Keratinocyte (primary cell): ENCODE data around the gene PRKAG2. TPM values are rescaled to one million over a fixed set of nuclear protein-coding genes. Genes with fewer than 3 reads are reported as not detected.

ENCODE experiments used
- DNase-seq: peaks from one replicate; pipeline ENCODE4 v3.0.0-alpha.2; 2011; ENCODE audit warnings: low read depth, missing footprints, low spot score
- FAIRE-seq: peaks from 2 replicates; lab custom pipeline; 2011; peaks lifted over from hg19 to GRCh38; lab: Jason Lieb, UNC
- H2AFZ ChIP-seq: 2 replicates; pipeline ENCODE4 v1.6.0; 2012; ENCODE audit warnings: low read length, control low read depth, inconsistent platforms; ENCODE audit not compliant: control insufficient read depth
- H3K27ac ChIP-seq: 2 replicates; pipeline ENCODE4 v1.5.1; 2011; ENCODE audit warnings: low read length; ENCODE audit not compliant: control insufficient read depth, insufficient read depth
- H3K27me3 ChIP-seq: 3 replicates; pipeline ENCODE4 v1.6.0; 2011; ENCODE audit warnings: low read length; ENCODE audit not compliant: control insufficient read depth, insufficient read depth; ENCODE audit errors: extremely low read depth
- H3K36me3 ChIP-seq, 2 experiments: 2 replicates in 1 of 2; 3 replicates in 1 of 2; pipeline ENCODE4 v1.5.1; 2011; ENCODE audit warnings: low read length in 2 of 2, mild to moderate bottlenecking in 1 of 2; ENCODE audit not compliant: control insufficient read depth in 2 of 2, insufficient read depth in 2 of 2; ENCODE audit errors: extremely low read depth in 1 of 2
- H3K4me1 ChIP-seq: 3 replicates; pipeline ENCODE4 v1.5.1; 2011; ENCODE audit warnings: low read length; ENCODE audit not compliant: control insufficient read depth, insufficient read depth; ENCODE audit errors: extremely low read depth
- H3K4me2 ChIP-seq: 3 replicates; pipeline ENCODE4 v1.6.0; 2011; ENCODE audit warnings: low read depth, low read length; ENCODE audit not compliant: control insufficient read depth, insufficient read depth; ENCODE audit errors: extremely low read depth
- H3K4me3 ChIP-seq, 3 experiments: fragments of 200-600 bp in 1 of 3; sonication (generic) in 1 of 3; 2 replicates in 2 of 3; 3 replicates in 1 of 3; pipeline ENCODE4 v1.5.1; 2011 to 2016; ENCODE audit warnings: low read length in 3 of 3, mild to moderate bottlenecking in 3 of 3, control low read depth in 2 of 3, inconsistent platforms in 1 of 3, low read depth in 1 of 3, mixed read lengths in 1 of 3, mixed run types in 1 of 3, moderate library complexity in 1 of 3; ENCODE audit not compliant: control insufficient read depth in 2 of 3, insufficient read depth in 2 of 3; ENCODE audit errors: extremely low read depth in 1 of 3
- H3K79me2 ChIP-seq: 2 replicates; pipeline ENCODE4 v1.6.0; 2012; ENCODE audit warnings: low read length; ENCODE audit not compliant: control insufficient read depth, insufficient read depth
- H3K9ac ChIP-seq: 3 replicates; pipeline ENCODE4 v1.6.0; 2011; ENCODE audit warnings: low read length; ENCODE audit not compliant: control insufficient read depth, insufficient read depth; ENCODE audit errors: extremely low read depth
- H3K9me1 ChIP-seq: 3 replicates; pipeline ENCODE4 v1.6.0; 2011; ENCODE audit warnings: low read length; ENCODE audit not compliant: control insufficient read depth, insufficient read depth; ENCODE audit errors: extremely low read depth
- H3K9me3 ChIP-seq: 2 replicates; pipeline ENCODE4 v1.5.1; 2012; ENCODE audit warnings: low read depth, low read length; ENCODE audit not compliant: control insufficient read depth
- H4K20me1 ChIP-seq: 3 replicates; pipeline ENCODE4 v1.6.0; 2011; ENCODE audit warnings: low read length; ENCODE audit not compliant: control insufficient read depth, insufficient read depth; ENCODE audit errors: extremely low read depth
- EZH2 ChIP-seq: IDR thresholded peaks from one replicate; pipeline ENCODE4 v1.6.1; 2012; ENCODE audit warnings: inconsistent platforms, mild to moderate bottlenecking, low read length, moderate library complexity
- dilution Hi-C: fragments of 300-500 bp; cut with MboI; formaldehyde crosslinking; loops from one replicate; pipeline ENCODE4 v1.7.0; 2020; ENCODE audit warnings: low sequenced_read_pairs; ENCODE audit not compliant: extremely low pct_ligation_motif_present
- polyA plus RNA-seq, 5 experiments: library from polyadenylated mRNA; depleted of rRNA in 3 of 5; stranded (reverse) in 3 of 5; stranded (forward) in 1 of 5; unstranded in 1 of 5; fragments of >200 nt; gene quantifications; 1 replicate in 1 of 5; 2 replicates in 3 of 5; 3 replicates in 1 of 5; pipeline versions ENCODE4 v1.2.1 to v1.2.3, GENCODE V29; 2011 to 2012; ENCODE audit warnings: missing spikeins in 2 of 5, low read depth in 1 of 5, low replicate concordance in 1 of 5
- TF ChIP-seq, protein P1 (sequence below), 3 experiments: IDR thresholded peaks in 1 of 3; conservative IDR thresholded peaks in 1 of 3; optimal IDR thresholded peaks in 1 of 3; 2 replicates in 2 of 3; 3 replicates in 1 of 3; pipeline versions ENCODE3 to v1.5.1; 2011; ENCODE audit warnings: low read length in 3 of 3, mild to moderate bottlenecking in 3 of 3, moderate library complexity in 2 of 3, control low read depth in 1 of 3, inconsistent platforms in 1 of 3; ENCODE audit not compliant: insufficient read depth in 2 of 3; ENCODE audit errors: extremely low read depth in 1 of 3

The PRKAG2 gene
- polyA plus RNA-seq, 1 donor (not counting 4 experiments of a cell fraction or from before 2014, with no cell fraction given) = 39.5 TPM

DNA sequence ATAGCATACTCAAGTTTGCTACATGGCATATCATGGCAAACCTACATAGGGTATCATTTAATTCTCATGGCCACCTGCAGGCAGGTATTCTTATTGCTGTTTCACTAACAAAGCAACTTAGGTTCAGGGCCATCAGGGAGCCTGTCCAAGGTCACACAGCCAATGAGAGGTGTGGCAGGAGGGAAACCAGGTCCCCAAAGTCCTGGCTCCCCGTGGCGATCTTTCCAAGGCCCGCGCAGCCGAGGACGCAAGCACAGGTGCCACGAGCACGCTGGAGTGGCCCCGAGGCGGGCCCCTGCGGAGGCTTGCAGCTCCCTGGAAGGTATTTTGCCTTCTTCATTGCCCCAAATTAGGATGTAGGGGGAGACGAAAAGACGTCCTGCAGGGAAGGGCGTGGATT, 20.8 kb downstream of the PRKAG2 start:
- Histone ChIP-seq H3K4me2 (no peak overlapping the region), H4K20me1 (no peaks in the 10 kb centered on the region), H3K9me1 (no peaks in the 10 kb centered on the region), H3K9me3 (no peaks in the 10 kb centered on the region), H3K9ac (no peak overlapping the region), H3K79me2 (no peaks in the 10 kb centered on the region), H2AFZ (no peak overlapping the region), H3K4me3 (no peak overlapping the region), H3K4me1 (peaks cover 5% of the 10 kb centered on the region), H3K27me3 (peaks cover 6% of the 10 kb centered on the region), H3K36me3 (no peaks in the 10 kb centered on the region), H3K27ac (no peak overlapping the region)
- dilution Hi-C loops = no loop called here
- DNase-seq (no peak), FAIRE-seq (no peak)
- no peak for TF ChIP-seq EZH2
- TF ChIP-seq, protein P1, sequence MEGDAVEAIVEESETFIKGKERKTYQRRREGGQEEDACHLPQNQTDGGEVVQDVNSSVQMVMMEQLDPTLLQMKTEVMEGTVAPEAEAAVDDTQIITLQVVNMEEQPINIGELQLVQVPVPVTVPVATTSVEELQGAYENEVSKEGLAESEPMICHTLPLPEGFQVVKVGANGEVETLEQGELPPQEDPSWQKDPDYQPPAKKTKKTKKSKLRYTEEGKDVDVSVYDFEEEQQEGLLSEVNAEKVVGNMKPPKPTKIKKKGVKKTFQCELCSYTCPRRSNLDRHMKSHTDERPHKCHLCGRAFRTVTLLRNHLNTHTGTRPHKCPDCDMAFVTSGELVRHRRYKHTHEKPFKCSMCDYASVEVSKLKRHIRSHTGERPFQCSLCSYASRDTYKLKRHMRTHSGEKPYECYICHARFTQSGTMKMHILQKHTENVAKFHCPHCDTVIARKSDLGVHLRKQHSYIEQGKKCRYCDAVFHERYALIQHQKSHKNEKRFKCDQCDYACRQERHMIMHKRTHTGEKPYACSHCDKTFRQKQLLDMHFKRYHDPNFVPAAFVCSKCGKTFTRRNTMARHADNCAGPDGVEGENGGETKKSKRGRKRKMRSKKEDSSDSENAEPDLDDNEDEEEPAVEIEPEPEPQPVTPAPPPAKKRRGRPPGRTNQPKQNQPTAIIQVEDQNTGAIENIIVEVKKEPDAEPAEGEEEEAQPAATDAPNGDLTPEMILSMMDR (optimal IDR thresholded peaks at IDR 0.05 in 1 of 3, IDR thresholded peaks at IDR 0.05 in 1 of 3, conservative IDR thresholded peaks at IDR 0.05 in 1 of 3; ENCODE audit: extremely low read depth in 1 of 3, insufficient read depth in 2 of 3, low read length in 3 of 3) = peak in 2 of 3 experiments; percentile 15 to 31

DNA sequence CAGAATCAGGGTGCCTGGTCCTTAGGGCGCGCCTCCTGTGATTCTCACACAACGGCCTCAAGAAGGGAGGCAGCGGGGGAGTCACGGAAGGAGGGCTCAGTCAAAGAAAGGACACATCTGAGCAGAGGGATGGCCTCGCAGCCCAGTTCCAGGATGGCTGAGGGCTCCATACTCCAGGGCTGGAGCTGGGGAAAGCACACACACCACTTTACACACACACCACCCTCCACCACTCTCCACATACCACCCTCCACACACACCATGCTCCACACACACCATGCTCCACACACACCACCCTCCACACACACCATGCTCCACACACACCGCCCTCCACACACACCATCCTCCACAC, 22.2 kb downstream of the PRKAG2 start:
- dilution Hi-C loops = no loop called here
- Histone ChIP-seq H3K4me3 (no peak overlapping the region), H3K9me1 (no peaks in the 10 kb centered on the region), H3K79me2 (no peaks in the 10 kb centered on the region), H3K9ac (no peak overlapping the region), H3K9me3 (no peaks in the 10 kb centered on the region), H2AFZ (no peak overlapping the region), H3K27ac (no peak overlapping the region), H3K4me2 (no peak overlapping the region), H3K4me1 (peaks cover 9% of the 10 kb centered on the region), H3K27me3 (peaks cover 6% of the 10 kb centered on the region), H4K20me1 (no peaks in the 10 kb centered on the region), H3K36me3 (no peaks in the 10 kb centered on the region)
- no peak for FAIRE-seq
- no peak for DNase-seq
- no peak for TF ChIP-seq EZH2
- TF ChIP-seq, protein P1 (optimal IDR thresholded peaks at IDR 0.05 in 1 of 3, IDR thresholded peaks at IDR 0.05 in 1 of 3, conservative IDR thresholded peaks at IDR 0.05 in 1 of 3; ENCODE audit: extremely low read depth in 1 of 3, insufficient read depth in 2 of 3, low read length in 3 of 3) = no peak
